HG03095 (cell line): ENCODE results near the gene GPR151.

Source experiments
- ATAC-seq: cut with Tn5 transposase; IDR thresholded peaks from one replicate; pipeline ENCODE4 v1.9.1; 2021; ENCODE audit warnings: moderate library complexity; ENCODE audit not compliant: unreplicated experiment

The GPR151 gene

DNA sequence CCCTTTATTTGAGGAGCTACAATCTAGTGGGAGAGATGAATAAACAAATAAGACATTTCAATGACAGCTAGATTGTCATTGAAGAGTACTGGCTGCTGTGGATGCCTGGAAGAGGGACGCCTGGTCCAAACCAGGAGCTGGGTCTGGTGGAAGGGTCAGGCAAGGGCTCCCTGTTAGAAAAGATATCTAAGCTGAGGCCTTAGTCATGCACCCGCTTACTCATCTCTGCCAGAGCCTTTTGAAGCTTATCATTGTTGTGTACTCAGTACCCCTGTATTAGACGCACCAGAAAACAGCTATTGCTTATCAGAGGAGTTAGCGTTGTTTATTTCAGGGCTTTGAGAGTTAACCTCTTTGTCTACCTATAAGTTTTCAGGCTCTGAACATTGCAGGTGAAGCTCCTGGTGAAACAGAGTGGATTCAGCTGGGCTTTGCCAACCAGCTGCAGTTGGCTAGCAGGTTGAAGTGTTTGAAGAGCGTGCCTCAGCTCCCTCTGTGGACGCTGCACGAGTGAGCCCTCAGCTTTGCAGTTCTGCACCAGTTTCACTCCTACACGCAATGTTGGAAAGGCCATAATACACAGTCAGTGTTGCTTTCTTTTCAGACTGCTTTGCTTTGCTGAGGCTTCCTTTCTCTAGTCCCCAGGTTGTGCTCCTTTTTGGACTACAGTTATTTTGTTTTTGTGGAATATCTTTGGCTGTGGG is 5.6 kb upstream of the GPR151 start:
- ATAC-seq, result no peak

DNA sequence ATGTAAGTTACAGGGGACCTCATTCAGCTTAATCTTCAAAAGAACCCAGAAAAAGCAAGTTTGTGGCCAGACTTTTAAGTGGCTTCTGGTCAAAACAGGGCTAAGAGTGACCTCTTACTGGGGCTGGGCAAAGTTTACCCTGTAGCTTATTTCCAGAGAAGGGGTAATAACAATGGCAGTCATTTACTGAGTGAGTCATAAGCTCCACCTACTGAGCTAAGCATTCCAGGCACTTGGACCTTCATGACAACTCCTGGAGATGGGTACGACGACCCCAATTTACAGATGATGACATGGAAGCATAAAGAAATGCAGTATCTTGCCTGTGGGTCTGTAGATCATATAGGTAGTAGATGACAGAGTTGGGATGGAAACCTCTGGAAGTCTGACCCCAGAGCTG is 4.7 kb upstream of the GPR151 start:
- ATAC-seq, result no peak

DNA sequence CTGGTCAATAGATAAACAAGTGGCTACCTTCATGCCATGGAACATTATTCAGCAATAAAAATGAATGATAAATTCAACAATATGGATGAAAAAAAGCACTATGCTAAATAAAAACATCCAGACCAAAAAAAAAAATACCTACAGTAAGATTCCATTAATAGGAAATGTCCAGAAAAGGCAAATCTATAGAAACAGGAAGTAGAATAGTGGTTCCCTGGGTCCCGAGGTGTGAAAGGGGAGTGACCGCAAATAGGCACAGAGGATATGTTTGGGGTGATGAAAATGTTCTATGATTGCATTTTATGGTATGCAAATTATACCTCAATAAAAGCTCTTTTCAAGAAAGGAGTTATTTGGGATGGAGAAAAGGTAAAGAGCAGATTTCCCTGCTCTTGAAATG is 3.6 kb upstream of the GPR151 start:
- no peak for ATAC-seq

DNA sequence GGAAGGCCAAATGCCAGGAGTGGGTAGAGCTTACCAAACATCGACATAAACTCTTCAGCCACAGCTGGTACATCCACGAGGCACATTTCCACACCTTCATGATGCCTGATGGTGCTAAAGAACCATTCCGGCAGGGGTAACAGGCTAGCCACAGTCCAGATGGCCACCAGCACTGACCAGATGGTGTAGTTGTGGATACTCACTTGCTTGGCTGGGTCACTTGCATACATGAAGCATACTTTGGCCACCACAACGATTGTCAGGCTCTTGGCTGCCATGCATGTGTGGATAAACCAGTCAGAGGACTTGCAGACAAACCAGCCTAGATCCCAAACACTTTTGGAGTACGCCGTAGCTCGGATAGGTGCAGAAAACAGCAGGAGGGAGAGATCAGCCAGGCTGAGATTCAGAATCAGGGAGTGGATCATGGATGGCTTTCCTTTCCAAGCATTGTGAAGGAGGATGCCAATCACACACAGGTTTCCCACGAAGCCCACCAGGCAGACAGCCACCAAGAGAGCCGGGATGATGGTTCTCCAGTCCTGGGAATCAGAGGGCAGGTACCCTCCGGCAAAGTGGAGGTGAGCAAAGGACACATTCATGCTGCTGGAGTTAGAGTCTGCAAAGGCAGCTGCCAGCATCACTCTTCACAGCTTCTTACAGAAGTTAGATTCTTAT is 378 bp downstream of the GPR151 start:
- ATAC-seq, result no peak

DNA sequence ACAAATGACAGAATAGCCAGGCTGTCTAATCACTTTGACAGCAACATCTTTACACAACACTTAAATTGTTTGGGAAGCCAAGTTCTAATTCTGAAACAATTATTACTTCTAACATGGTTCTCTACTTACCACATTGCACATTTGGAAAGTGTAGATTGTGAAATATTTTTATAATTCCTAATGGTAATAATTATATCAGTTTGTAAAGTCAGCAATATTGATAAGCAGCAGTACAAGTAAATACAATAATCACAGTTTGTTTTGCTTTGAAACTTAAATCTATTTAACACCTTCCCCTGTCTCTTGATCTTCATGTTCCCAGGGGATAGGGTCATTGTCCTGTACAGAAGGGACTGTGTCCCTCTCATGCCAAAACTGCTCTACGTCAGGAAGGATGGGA is 1.4 kb downstream of the GPR151 start:
- no peak for ATAC-seq

DNA sequence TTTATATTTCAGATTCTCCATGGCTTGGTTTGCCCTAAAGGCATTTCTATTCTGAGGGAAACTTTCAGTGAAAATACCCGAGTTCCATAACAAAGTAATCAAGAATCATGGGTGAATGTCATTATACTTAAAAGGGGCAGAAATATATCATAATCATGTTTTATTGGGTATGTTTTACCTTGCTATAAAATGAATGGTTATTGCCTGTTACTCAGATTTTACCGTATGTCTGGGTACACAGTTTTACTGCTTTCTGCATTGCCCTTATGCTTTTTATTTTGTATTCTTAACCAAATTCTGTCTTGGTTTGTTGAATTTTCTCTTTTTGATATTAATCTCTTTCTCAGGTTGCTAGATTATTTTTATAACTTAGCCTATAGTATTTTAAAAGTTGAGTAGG is 2.5 kb downstream of the GPR151 start:
- ATAC-seq, result no peak

DNA sequence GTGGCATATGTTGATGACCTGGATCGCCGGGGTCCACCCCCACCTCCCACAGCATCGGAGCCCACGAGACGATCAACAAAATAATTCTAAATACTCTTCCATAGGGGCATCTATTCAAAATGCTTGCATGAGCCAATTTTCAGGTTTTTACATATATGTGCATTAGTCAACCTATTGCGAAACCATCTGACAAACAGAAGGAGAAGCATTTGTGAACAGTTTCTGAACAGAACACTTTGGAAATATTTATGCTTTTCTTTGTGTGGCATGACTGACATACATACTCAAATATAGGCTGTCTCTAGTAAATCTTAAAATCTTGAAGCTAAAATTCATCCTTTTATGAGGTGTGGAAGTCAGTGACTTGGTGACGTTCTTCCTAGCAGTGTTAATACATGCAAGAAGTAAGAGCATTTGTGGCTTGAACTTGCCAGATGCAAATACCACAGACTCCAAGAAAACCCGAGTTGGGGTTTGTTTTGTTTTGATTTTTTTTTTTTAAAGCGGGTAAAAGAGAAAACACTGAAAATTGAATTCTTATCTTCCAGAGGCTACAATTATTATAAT is 5.3 kb downstream of the GPR151 start:
- no peak for ATAC-seq

DNA sequence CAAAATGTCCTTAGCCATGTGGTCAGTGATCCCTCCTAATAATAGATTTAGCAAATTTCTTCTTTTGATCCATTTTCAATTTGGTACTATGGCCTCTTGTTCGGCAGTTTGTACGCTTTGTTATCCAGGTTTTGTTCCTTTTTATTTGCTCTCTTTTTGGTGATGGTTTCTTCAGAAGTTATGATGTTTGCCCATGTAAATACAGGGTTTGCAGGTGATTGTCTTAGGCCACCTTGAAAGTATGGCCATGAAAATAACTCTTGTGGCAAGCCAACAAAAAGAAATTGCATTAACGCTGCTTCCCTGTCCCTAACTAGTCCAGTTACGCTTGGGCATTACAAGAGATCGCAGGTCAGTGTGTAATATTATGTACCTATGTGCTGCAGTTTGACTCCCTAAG is 8.6 kb downstream of the GPR151 start:
- ATAC-seq, result no peak

DNA sequence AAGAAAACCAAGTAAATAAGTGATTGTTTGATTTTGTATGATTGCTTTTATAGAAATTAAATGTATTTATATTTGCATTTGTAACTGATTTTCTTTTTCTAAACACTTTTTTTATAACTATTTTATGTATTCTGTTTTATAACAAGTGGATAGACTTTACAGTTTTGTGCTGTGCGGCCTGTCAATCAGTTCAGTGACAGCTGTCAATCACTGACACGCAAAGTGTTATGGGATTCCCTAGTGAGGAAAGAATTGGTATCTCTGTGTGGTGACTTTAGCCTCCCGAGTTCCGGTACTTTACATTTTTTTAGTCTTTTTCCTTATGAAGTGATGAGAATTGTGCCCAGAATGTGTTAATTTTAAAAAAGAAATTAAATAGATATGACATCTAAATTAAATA is 16.3 kb downstream of the GPR151 start:
- no peak for ATAC-seq

DNA sequence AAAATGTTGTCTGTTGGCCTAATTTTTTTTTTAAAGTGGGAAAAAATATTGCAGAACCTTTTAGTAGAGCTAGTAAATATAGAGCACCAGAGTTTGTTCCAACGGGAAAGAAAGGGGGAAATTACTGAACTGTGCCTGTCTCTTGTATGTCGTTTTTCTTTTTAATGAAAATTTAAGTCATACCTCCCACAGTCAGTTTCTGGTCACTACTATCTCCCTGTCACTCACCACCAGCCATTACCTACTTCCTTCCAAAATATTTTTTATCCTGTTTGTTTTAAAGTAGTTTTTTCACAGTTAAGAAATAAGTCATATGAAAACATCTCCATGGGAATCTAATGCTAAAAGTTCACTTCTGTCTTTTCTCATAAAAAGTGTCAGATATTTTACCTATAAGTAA is 21.3 kb downstream of the GPR151 start:
- no peak for ATAC-seq

DNA sequence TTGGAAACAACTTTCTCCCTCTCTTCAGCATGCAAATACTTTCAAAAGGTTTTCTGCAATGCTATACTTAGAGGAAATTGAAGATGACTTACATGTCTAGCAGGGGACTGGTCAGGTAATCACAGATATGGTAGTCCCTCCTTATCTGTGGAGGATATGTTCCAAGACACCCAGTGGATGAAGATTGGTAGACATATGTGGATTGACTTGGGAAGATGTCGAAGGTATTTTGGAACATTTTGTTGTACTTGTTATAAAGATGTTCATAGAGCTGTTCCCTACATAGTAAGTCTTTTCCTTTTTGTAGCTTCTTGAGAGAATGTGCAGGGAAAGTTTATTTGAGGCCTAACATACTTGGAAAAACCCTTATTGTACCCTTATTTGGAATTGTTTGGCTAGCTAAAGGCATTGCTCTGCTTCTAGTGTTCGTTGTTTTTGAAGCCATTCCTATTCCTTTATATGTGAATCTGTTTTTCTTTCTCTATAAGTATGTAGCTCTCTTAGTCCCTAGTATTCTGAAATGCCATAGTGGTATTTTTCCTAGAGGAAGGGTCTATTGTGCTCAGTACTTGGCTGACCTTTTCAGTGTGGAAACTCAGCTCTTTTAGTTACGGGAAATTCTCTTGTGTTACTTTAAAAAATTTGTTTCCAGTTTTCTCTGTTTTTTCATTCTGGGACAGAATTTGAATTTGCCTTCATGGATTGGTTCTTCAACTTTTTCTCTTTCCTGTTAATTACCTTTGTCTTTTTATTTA is 25.7 kb downstream of the GPR151 start:
- no peak for ATAC-seq

DNA sequence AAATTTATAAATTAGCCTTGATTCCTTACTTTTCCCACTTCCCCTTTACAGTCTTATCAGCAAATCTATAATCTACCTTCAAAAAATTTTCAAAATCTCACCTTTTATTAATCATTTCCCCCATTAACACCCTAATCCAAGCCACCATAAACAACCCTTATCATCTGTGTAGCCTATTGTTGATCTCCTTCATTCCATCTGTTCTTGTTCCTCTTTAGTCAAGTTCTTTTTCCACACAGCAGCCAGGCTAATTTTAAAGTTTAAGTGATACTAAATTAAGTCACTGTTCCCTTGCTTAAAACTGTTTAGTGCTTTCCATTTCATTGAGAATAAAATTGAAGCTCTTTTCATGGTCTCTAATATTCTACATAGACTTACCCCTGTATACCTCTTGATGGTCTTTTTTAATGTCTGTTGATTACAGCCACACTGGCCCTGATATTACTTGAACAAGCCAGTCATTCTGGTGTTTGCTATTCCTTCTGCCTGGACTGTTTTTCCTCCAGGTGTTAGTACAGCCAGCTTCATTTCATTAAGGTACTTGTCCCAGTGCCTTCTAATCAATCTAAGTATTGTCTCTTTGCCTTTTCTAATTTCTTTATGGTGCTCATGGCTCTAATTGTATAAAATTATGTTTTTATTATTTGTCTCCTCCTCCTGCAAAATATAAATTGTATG is 31.1 kb downstream of the GPR151 start:
- ATAC-seq, result no peak

DNA sequence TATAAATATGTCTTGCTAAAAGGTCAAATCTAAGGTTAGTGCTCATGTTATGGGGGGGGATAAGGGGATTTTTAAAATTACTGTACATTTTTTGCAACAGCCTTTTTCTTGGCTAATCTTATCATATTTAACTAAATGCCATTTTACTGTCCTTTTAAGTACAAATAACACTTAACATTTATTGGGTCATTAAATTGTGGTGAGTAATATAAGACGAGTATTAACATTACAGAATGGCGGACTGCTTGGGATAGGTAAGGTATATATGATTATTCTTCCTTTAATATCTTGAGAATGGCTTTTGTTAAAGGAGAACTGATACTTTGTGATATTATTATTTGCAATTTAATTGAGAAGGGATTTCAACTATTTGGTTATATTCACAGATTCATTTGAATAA is 33.2 kb downstream of the GPR151 start:
- ATAC-seq, result no peak

DNA sequence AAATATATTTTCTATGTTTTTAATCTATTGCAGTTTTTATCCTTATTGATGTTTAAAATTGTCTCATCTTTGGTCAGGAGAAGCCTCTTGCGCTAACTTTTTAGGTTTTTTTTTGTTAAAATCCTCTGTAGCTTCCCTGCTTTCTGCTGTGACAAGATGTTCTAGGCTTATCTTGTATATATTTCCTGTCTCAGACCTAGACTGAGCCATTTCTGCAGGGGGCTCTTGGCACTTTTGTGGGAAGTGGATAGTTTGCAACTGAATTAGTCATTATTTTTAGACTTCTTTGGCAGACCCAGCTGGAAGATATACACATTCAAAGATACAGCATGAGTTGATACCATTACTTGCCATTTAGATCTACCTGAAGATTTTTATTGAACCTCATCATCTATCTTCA is 40.1 kb downstream of the GPR151 start:
- no peak for ATAC-seq

DNA sequence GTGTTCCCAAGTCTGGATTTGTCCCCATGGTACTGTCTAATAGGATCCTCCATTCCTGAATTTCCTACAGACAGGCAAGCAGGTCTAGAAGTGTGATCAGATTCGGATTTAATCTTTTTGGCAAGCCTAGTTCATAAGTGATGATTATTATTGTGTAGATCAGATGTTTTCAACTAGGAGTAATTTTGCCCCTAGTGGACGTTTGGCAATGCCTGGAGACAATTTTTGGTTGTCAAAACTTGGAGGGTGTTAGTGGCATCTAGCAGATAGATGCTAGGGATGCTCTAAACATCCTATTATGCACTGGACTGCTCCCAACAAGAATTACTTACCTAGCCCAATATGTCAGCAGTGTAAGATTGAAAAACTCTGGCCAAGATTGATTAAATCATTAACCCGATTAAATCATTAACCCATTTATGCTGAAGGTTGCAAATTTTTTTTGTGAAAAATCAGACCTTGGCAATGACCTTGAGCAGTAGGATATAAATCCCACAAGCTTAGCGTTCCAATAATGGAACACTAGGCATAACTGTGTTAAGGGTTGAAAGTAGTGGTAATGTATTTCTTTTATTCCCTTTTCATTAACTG is 40.7 kb downstream of the GPR151 start:
- no peak for ATAC-seq

DNA sequence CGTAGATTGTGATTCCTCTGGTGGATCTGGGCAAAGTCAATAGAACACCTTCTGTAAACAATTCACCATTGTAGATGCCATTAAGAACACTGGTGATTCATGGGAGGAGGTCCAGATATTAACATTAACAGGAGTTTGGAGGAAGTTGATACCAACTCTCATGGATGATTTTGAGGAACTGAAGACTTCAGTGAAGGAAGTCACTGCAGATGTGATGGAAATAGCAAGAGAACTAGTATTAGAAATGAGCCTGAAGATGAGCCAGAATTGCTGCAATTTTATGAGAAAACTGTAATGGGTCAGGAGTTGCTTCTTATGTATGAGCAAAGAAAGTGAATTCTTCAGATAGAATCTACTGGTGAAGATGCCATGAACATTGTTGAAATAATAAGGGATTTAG is 41.9 kb downstream of the GPR151 start:
- no peak for ATAC-seq

DNA sequence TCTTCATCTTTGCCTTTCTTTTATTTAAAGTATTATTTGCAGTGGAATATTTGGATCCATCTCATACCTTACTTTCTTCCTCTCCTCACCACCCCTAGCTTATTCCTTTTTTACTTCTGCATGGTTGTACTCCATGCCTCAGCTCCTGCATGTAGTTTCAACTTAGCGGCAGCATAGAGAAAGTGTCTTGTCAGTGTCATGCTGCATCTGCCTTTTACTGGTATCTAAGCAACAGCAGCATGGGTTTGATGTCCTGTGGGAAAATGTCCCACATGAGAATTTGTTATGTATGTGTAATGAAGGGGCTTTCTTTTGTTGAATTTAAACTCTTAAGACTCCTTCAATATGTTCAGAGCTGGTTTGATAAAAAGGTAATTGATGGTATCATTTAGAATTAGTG is 48.2 kb downstream of the GPR151 start:
- no peak for ATAC-seq

DNA sequence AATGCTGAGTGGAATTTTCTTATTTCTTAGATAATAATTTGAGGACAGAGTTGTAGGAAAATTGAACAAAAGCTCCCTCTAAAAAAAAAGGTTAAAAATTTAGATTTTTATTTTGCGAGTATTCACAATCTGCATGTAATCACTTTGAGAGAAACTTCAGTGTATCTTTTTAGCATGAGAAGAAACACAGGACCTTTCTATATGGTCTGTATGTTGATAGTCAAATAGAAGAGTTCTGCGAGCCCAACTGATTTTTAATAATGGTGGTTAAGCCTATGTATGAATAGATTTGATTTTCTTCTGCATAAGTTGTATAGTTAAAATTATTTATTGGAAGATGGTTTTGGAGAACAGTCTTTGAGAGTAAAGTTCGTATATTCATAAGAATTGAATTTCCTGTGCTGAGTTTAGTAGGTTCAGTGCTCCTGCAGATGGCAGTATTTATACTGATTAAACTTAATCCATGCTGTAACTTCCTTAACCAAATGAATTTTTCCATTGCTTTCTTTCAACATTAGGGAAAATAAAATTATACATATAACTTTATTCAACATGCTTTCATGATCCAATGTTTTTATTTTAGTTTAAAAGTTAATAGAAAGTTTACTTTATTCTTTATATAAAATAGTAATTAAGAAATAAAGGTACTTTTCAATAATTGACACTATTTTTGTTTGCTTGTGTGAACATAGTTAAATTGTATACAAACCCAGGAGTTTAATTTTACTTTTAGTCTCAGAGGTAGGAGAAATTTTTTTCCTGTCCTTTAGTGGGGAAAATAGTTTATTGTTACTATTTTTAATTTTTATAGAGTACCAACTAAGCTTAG is 49.3 kb downstream of the GPR151 start:
- ATAC-seq, result no peak

DNA sequence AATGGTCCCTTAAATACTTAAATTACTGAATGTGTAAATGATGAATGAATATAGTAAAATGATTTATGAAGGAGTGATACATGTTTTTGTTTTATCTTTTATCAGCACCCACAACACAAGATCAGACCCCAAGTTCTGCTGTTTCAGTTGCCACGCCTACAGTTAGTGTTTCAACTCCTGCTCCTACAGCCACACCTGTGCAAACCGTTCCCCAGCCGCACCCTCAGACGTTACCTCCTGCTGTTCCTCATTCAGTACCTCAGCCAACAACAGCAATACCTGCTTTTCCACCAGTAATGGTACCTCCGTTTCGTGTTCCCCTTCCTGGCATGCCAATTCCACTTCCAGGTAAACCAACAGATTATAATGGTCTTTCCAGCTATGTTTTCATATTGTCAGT is 52.5 kb downstream of the GPR151 start:
- no peak for ATAC-seq
